CD14-positive monocyte (primary cell): ENCODE measurements around the gene HK3. TPM values are rescaled to one million over a fixed set of nuclear protein-coding genes. Genes with fewer than 3 reads are reported as not detected.
A peak's percentile ranks its signal among the peaks of the same experiment; 100 is the strongest.

Experiments used
- DNase-seq, 3 donors: peaks; one replicate each; pipeline ENCODE4 v3.0.0-alpha.2; 2011 to 2022
- H2AFZ ChIP-seq: 2 replicates; pipeline ENCODE4 v1.6.0; 2012; ENCODE audit warnings: mild to moderate bottlenecking, low read depth, low read length, inconsistent platforms; ENCODE audit not compliant: insufficient read depth, poor library complexity, severe bottlenecking
- H3K27ac ChIP-seq, 2 donors: 1 replicate in 1 of 2; 2 replicates in 1 of 2; pipeline ENCODE4 v1.5.1; 2012 to 2013; ENCODE audit warnings: low read length in 2 of 2, control low read depth in 1 of 2, inconsistent platforms in 1 of 2, low read depth in 1 of 2, mild to moderate bottlenecking in 1 of 2
- H3K27me3 ChIP-seq, 2 donors: one replicate each; pipeline versions ENCODE4 v1.6.0 to v1.6.1; 2011 to 2013; ENCODE audit warnings: low read length in 2 of 2; ENCODE audit not compliant: control insufficient read depth in 2 of 2, insufficient read depth in 2 of 2
- H3K36me3 ChIP-seq, 2 donors: replicated peaks in 1 of 2; 1 replicate in 1 of 2; 2 replicates in 1 of 2; pipeline versions ENCODE4 v1.5.1 to v1.6.1; 2012 to 2013; ENCODE audit warnings: low read length in 2 of 2, control low read depth in 1 of 2, inconsistent platforms in 1 of 2, mild to moderate bottlenecking in 1 of 2; ENCODE audit not compliant: insufficient read depth in 2 of 2, control insufficient read depth in 1 of 2
- H3K4me1 ChIP-seq, 2 donors: 1 replicate in 1 of 2; 2 replicates in 1 of 2; pipeline versions ENCODE4 v1.5.1 to v1.6.1; 2012 to 2013; ENCODE audit warnings: low read length in 2 of 2, control low read depth in 1 of 2, inconsistent platforms in 1 of 2, mild to moderate bottlenecking in 1 of 2, moderate library complexity in 1 of 2; ENCODE audit not compliant: insufficient read depth in 2 of 2, control insufficient read depth in 1 of 2
- H3K4me2 ChIP-seq: replicated peaks from 2 replicates; pipeline ENCODE3; 2012; ENCODE audit warnings: low read length, moderate library complexity, mild to moderate bottlenecking; ENCODE audit not compliant: poor library complexity, severe bottlenecking; ENCODE audit errors: extremely low read depth
- H3K4me3 ChIP-seq, 3 experiments: fragments of 200-600 bp in 1 of 3; sonication (generic) in 1 of 3; replicated peaks in 1 of 3; 1 replicate in 2 of 3; 2 replicates in 1 of 3; pipeline ENCODE4 v1.5.1; 2011 to 2013; ENCODE audit warnings: low read length in 3 of 3, mild to moderate bottlenecking in 3 of 3, control low read depth in 2 of 3, low read depth in 2 of 3, inconsistent platforms in 1 of 3, moderate library complexity in 1 of 3
- H3K79me2 ChIP-seq: 2 replicates; pipeline ENCODE4 v1.6.0; 2012; ENCODE audit warnings: mild to moderate bottlenecking, control low read depth, inconsistent platforms, low read length, moderate library complexity; ENCODE audit not compliant: insufficient read depth
- H3K9ac ChIP-seq: 2 replicates; pipeline ENCODE4 v1.6.0; 2017; ENCODE audit warnings: low read length, mild to moderate bottlenecking; ENCODE audit not compliant: insufficient read depth, poor library complexity, severe bottlenecking
- H3K9me3 ChIP-seq, 2 donors: replicated peaks in 1 of 2; 1 replicate in 1 of 2; 2 replicates in 1 of 2; pipeline versions ENCODE4 v1.5.1 to v1.6.1; 2012 to 2013; ENCODE audit warnings: low read length in 2 of 2, control low read depth in 1 of 2; ENCODE audit not compliant: control insufficient read depth in 1 of 2, insufficient read depth in 1 of 2
- H4K20me1 ChIP-seq: 2 replicates; pipeline ENCODE4 v1.6.0; 2012; ENCODE audit warnings: mild to moderate bottlenecking, low read length, control low read depth, moderate library complexity; ENCODE audit not compliant: insufficient read depth
- H3K27ac Mint-ChIP-seq, 7 donors: one replicate each; pipeline ENCODE4 v1.8.0; 2020; ENCODE audit warnings: mild to moderate bottlenecking in 7 of 7, mixed read lengths in 7 of 7, moderate library complexity in 6 of 7, inconsistent platforms in 2 of 7
- H3K27me3 Mint-ChIP-seq, 3 donors: one replicate each; pipeline ENCODE4 v1.8.0; 2021 to 2022; ENCODE audit warnings: low read depth in 3 of 3, mild to moderate bottlenecking in 3 of 3, mixed read lengths in 3 of 3, moderate library complexity in 3 of 3, inconsistent platforms in 1 of 3
- H3K36me3 Mint-ChIP-seq, 2 donors: one replicate each; pipeline ENCODE4 v1.8.0; 2020; ENCODE audit warnings: mixed read lengths in 2 of 2, inconsistent platforms in 1 of 2, mild to moderate bottlenecking in 1 of 2
- H3K4me1 Mint-ChIP-seq: one replicate; pipeline ENCODE4 v1.8.0; 2020; ENCODE audit warnings: mild to moderate bottlenecking, mixed read lengths
- H3K4me3 Mint-ChIP-seq, 2 donors: one replicate each; pipeline ENCODE4 v1.8.0; 2020; ENCODE audit warnings: mild to moderate bottlenecking in 2 of 2, mixed read lengths in 2 of 2, moderate library complexity in 1 of 2
- H3K9me3 Mint-ChIP-seq, 7 donors: one replicate each; pipeline ENCODE4 v1.8.0; 2020 to 2022; ENCODE audit warnings: mixed read lengths in 7 of 7, mild to moderate bottlenecking in 6 of 7, moderate library complexity in 6 of 7, inconsistent platforms in 2 of 7
- WGBS: methylation state at CpG from one replicate; pipeline ENCODE4 v1.1.5; 2013; ENCODE audit warnings: missing lambda C conversion rate; ENCODE audit not compliant: insufficient coverage; 5-methylcytosine and 5-hydroxymethylcytosine counted together
- intact Hi-C, 2 donors: fragments of 100-400 bp; cut with micrococcal nuclease; formaldehyde crosslinking; loops; one replicate each; pipeline versions ENCODE4 v1.15.0 to v1.15.1; 2023
- polyA plus RNA-seq, 3 donors: library from polyadenylated mRNA; depleted of rRNA in 1 of 3; unstranded in 2 of 3; stranded (reverse) in 1 of 3; fragments of 300-500 nt in 2 of 3; fragments of >200 nt in 1 of 3; fragmentation: Illumina TruSeq in 2 of 3; gene quantifications; 1 replicate in 2 of 3; 2 replicates in 1 of 3; pipeline ENCODE4 v1.2.3, GENCODE V29; 2012 to 2021
- TF ChIP-seq, protein P1 (sequence below): fragments of 200-600 bp; IDR thresholded peaks from one replicate; pipeline ENCODE4 v1.8.0; 2022; ENCODE audit warnings: antibody characterized with exemption, mild to moderate bottlenecking

Gene HK3
- polyA plus RNA-seq, 3 donors = 174 to 988 (median 204) TPM

DNA sequence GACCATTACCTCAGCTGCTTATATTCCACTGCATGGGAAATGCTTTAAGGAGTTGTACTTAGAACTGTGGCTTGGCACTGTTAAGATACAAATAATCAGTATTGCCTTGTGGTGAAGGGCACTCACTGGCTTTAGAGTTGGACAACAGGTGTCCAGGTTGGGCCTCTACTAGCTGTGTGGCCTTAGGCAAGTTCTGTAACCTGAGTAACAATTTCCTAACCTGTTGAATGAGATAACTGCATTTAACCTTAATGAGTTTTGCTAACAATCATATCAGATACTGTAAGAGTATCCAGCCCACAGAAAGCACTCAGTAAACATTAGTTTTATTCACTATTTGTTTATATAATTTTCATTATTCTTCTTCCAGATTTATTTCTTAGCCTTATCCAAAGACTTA is 17.2 kb upstream of the HK3 start:
- Histone ChIP-seq H4K20me1 (peaks cover 41% of the 10 kb centered on the region), H3K4me2 (no peak overlapping the region), H3K27me3 (no peaks in the 10 kb centered on the region), H3K27ac (peak overlapping the region in 1 of 2 donors; percentile 26), H3K9me3 (no peaks in the 10 kb centered on the region), H2AFZ (no peak overlapping the region), H3K4me1 (no peaks in the 10 kb centered on the region), H3K9ac (no peak overlapping the region), H3K4me3 (no peak overlapping the region), H3K36me3 (peaks cover 25 to 83% of the 10 kb centered on the region in 2 donors), H3K79me2 (peaks cover 32% of the 10 kb centered on the region)
- no peak overlapping the region for H3K4me3 Mint-ChIP-seq
- H3K27me3 Mint-ChIP-seq = no peaks in the 10 kb centered on the region
- peaks cover 48 to 76% of the 10 kb centered on the region in 2 donors for H3K36me3 Mint-ChIP-seq
- H3K4me1 Mint-ChIP-seq = peaks cover 2% of the 10 kb centered on the region
- TF ChIP-seq, protein P1, sequence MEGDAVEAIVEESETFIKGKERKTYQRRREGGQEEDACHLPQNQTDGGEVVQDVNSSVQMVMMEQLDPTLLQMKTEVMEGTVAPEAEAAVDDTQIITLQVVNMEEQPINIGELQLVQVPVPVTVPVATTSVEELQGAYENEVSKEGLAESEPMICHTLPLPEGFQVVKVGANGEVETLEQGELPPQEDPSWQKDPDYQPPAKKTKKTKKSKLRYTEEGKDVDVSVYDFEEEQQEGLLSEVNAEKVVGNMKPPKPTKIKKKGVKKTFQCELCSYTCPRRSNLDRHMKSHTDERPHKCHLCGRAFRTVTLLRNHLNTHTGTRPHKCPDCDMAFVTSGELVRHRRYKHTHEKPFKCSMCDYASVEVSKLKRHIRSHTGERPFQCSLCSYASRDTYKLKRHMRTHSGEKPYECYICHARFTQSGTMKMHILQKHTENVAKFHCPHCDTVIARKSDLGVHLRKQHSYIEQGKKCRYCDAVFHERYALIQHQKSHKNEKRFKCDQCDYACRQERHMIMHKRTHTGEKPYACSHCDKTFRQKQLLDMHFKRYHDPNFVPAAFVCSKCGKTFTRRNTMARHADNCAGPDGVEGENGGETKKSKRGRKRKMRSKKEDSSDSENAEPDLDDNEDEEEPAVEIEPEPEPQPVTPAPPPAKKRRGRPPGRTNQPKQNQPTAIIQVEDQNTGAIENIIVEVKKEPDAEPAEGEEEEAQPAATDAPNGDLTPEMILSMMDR = no peak
- intact Hi-C loops = no loop called here
- H3K27ac Mint-ChIP-seq = no peak overlapping the region
- H3K9me3 Mint-ChIP-seq = peaks cover 0 to 3% (median 0%) of the 10 kb centered on the region in 7 donors
- DNase-seq = no peak

DNA sequence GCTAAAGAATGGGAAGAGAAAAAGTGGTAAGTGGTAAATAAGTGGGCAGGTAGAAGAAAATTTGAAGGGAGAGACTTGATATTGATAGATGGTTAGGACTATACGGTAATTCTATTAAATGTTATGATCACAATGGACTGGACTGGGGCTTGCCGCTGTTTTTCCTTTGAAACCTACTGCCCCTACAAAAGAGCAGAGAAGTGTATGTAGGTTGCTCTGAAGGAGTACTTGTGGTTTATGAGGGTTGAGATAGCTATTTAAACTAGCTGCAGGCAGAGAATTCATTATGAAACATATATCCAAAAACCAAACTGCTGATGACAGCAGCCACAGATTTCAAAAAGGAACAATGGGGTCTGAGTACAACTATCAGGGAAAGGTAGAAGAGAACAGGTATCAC is 16.8 kb upstream of the HK3 start:
- TF ChIP-seq, protein P1 = no peak
- no peak overlapping the region for H2AFZ ChIP-seq
- intact Hi-C loops = no loop called here
- no peak for DNase-seq
- H3K36me3 ChIP-seq = peaks cover 25 to 79% of the 10 kb centered on the region in 2 donors
- H4K20me1 ChIP-seq = peaks cover 38% of the 10 kb centered on the region
- H3K79me2 ChIP-seq = peaks cover 32% of the 10 kb centered on the region
- no peaks in the 10 kb centered on the region for H3K9me3 ChIP-seq
- Mint-ChIP-seq H3K4me1 (peaks cover 3% of the 10 kb centered on the region), H3K36me3 (peaks cover 47 to 75% of the 10 kb centered on the region in 2 donors), H3K9me3 (peaks cover 0 to 3% (median 0%) of the 10 kb centered on the region in 7 donors), H3K27me3 (no peaks in the 10 kb centered on the region), H3K4me3 (no peak overlapping the region), H3K27ac (no peak overlapping the region)
- H3K4me3 ChIP-seq = no peak overlapping the region
- no peak overlapping the region for H3K4me2 ChIP-seq
- no CpG with 5 or more reads among the region's 2 CpGs for WGBS
- H3K4me1 ChIP-seq = peaks cover 0 to under 1% of the 10 kb centered on the region in 2 donors
- no peaks in the 10 kb centered on the region for H3K27me3 ChIP-seq
- no peak overlapping the region for H3K9ac ChIP-seq
- peak overlapping the region in 1 of 2 donors; percentile 26 for H3K27ac ChIP-seq
